B cell (primary cell): ENCODE measurements around the gene ARHGEF10L.

Experiments used
- CTCF ChIP-seq: fragments of 200-600 bp; IDR thresholded peaks from one replicate; pipeline ENCODE4 v1.8.0; 2022; ENCODE audit warnings: antibody characterized with exemption, mild to moderate bottlenecking
- EZH2 ChIP-seq: IDR thresholded peaks from 2 replicates; pipeline ENCODE4 v1.6.1; 2012; ENCODE audit warnings: borderline replicate concordance, low read depth, mild to moderate bottlenecking, moderate library complexity, low read length; ENCODE audit not compliant: insufficient read depth, poor library complexity, severe bottlenecking

- TF ChIP-seq CTCF (no peak), EZH2 (no peak)
Measured at GRCh38 chr1:17615157-17615556, 75.7 kb downstream of the ARHGEF10L start.
